Small intestine (tissue), 7 donors: Measurements from ENCODE around the gene SRGAP3. TPM values are rescaled to one million over a fixed set of nuclear protein-coding genes. Genes with fewer than 3 reads are reported as not detected.

ENCODE experiments used
- DNase-seq, 2 donors: peaks; one replicate each; pipeline versions ENCODE4 v3.0.0 to v3.0.0-alpha.2; 2013
- FAIRE-seq: peaks from 2 replicates; lab custom pipeline; 2012; peaks lifted over from hg19 to GRCh38; lab: Jason Lieb, UNC
- H3K27ac ChIP-seq, 3 donors: one replicate each; pipeline ENCODE4 v1.5.1; 2013; ENCODE audit warnings: low read length in 2 of 3, mild to moderate bottlenecking in 2 of 3, control low read depth in 1 of 3, inconsistent platforms in 1 of 3, low read depth in 1 of 3, moderate library complexity in 1 of 3
- H3K27me3 ChIP-seq, 3 donors: one replicate each; pipeline ENCODE4 v1.6.1; 2013; ENCODE audit warnings: low read length in 3 of 3, inconsistent platforms in 1 of 3; ENCODE audit not compliant: control insufficient read depth in 3 of 3, insufficient read depth in 3 of 3
- H3K36me3 ChIP-seq, 3 donors: one replicate each; pipeline ENCODE4 v1.6.1; 2013; ENCODE audit warnings: low read length in 3 of 3, inconsistent platforms in 1 of 3, low read depth in 1 of 3, mild to moderate bottlenecking in 1 of 3, moderate library complexity in 1 of 3; ENCODE audit not compliant: control insufficient read depth in 3 of 3, insufficient read depth in 2 of 3
- H3K4me1 ChIP-seq, 3 donors: one replicate each; pipeline ENCODE4 v1.6.1; 2013; ENCODE audit warnings: low read length in 2 of 3, inconsistent platforms in 1 of 3, low read depth in 1 of 3, mild to moderate bottlenecking in 1 of 3, moderate library complexity in 1 of 3; ENCODE audit not compliant: control insufficient read depth in 3 of 3, insufficient read depth in 2 of 3
- H3K4me3 ChIP-seq, 3 donors: one replicate each; pipeline ENCODE4 v1.5.1; 2013; ENCODE audit warnings: low read length in 3 of 3, control low read depth in 1 of 3, inconsistent platforms in 1 of 3, low read depth in 1 of 3, mild to moderate bottlenecking in 1 of 3, moderate library complexity in 1 of 3
- H3K9me3 ChIP-seq, 2 donors: one replicate each; pipeline ENCODE4 v1.6.1; 2013; ENCODE audit warnings: low read depth in 1 of 2, low read length in 1 of 2; ENCODE audit not compliant: control insufficient read depth in 2 of 2, insufficient read depth in 1 of 2
- WGBS, 3 donors: extraction: QIAGEN DNeasy Blood & Tissue Kit; methylation state at CpG; one replicate each; pipeline ENCODE4 v1.1.7; 2013; 5-methylcytosine and 5-hydroxymethylcytosine counted together
- polyA plus RNA-seq, 4 donors: library from polyadenylated mRNA; stranded (reverse) in 3 of 4; unstranded in 1 of 4; fragments of 200-250 nt in 3 of 4; fragments of 120-200 nt in 1 of 4; gene quantifications; one replicate each; pipeline versions ENCODE4 v1.2.1 to v1.2.3, GENCODE V29; 2013
- donor health status: healthy with polysubstance abuse.
- donor health status: control.
- donor health status: control.
- donor health status: Bipolar disorder and iron deficiency.
- donor health status: healthy.

The SRGAP3 gene
- polyA plus RNA-seq, 4 donors: 0.22 to 2.7 (median 1.2) TPM

GRCh38 chr3:8981296-8981695, 268.1 kb downstream of the SRGAP3 start:
- Histone ChIP-seq H3K36me3 (no peaks in the 10 kb centered on the region), H3K27me3 (peaks cover 0 to 5% (median 0%) of the 10 kb centered on the region in 3 donors), H3K9me3 (peaks cover 0 to 11% of the 10 kb centered on the region in 2 donors), H3K27ac (peak overlapping the region in 1 of 3 donors; percentile 17), H3K4me3 (no peak overlapping the region), H3K4me1 (peaks cover 4 to 11% (median 4%) of the 10 kb centered on the region in 3 donors)
- 77 to 86% (median 79%) methylated on average over 9 of the region's 9 CpGs for WGBS, 3 donors
- no peak for FAIRE-seq
- no peak for DNase-seq

GRCh38 chr3:8980756-8981257, 268.6 kb downstream of the SRGAP3 start:
- no peak for FAIRE-seq

GRCh38 chr3:8979262-8979661, 270.2 kb downstream of the SRGAP3 start:
- Histone ChIP-seq H3K4me1 (peaks cover 4 to 11% (median 4%) of the 10 kb centered on the region in 3 donors), H3K36me3 (no peaks in the 10 kb centered on the region), H3K27me3 (peaks cover 0 to 5% (median 0%) of the 10 kb centered on the region in 3 donors), H3K4me3 (no peak overlapping the region), H3K9me3 (peaks cover 0 to 11% of the 10 kb centered on the region in 2 donors), H3K27ac (no peak overlapping the region)
- DNase-seq (no peak), FAIRE-seq (no peak)
- WGBS, 3 donors: 83 to 97% (median 94%) methylated on average over 1 of the region's 1 CpG

More at GRCh38 chr3:8980756-8981257, 268.6 kb downstream of the SRGAP3 start:
- peaks cover 0 to 11% of the 10 kb centered on the region in 2 donors for H3K9me3 ChIP-seq
- no peak overlapping the region for H3K27ac ChIP-seq
- peaks cover 4 to 11% (median 4%) of the 10 kb centered on the region in 3 donors for H3K4me1 ChIP-seq
- H3K27me3 ChIP-seq: peaks cover 0 to 5% (median 0%) of the 10 kb centered on the region in 3 donors
- no peak for DNase-seq
- 66 to 77% (median 75%) methylated on average over 6 of the region's 6 CpGs for WGBS, 3 donors
- no peaks in the 10 kb centered on the region for H3K36me3 ChIP-seq
- no peak overlapping the region for H3K4me3 ChIP-seq

- Histone ChIP-seq H3K4me1 (peaks cover under 1 to 7% (median under 1%) of the 10 kb centered on the region in 3 donors), H3K36me3 (no peaks in the 10 kb centered on the region), H3K27me3 (peaks cover 0 to 5% (median 0%) of the 10 kb centered on the region in 3 donors), H3K27ac (no peak overlapping the region), H3K4me3 (no peak overlapping the region), H3K9me3 (peaks cover 0 to 11% of the 10 kb centered on the region in 2 donors)
- no peak for FAIRE-seq
- no peak for DNase-seq
- WGBS, 3 donors: 66 to 84% (median 79%) methylated on average over 3 of the region's 3 CpGs
Observed at GRCh38 chr3:8978551-8978950, 270.9 kb downstream of the SRGAP3 start.

GRCh38 chr3:8976540-8977182, 272.8 kb downstream of the SRGAP3 start:
- H3K36me3 ChIP-seq: no peaks in the 10 kb centered on the region
- FAIRE-seq: no peak
- H3K9me3 ChIP-seq: peaks cover 0 to 11% of the 10 kb centered on the region in 2 donors
- no peak overlapping the region for H3K27ac ChIP-seq
- H3K4me1 ChIP-seq: peaks cover 0 to 4% (median 0%) of the 10 kb centered on the region in 3 donors
- DNase-seq: no peak
- WGBS, 3 donors: 82 to 88% (median 84%) methylated on average over 6 of the region's 6 CpGs
- H3K27me3 ChIP-seq: peaks cover 0 to 5% (median 0%) of the 10 kb centered on the region in 3 donors
- no peak overlapping the region for H3K4me3 ChIP-seq

- WGBS, 3 donors: 71 to 83% (median 80%) methylated on average over 11 of the region's 11 CpGs
- Histone ChIP-seq H3K27ac (no peak overlapping the region), H3K4me1 (no peaks in the 10 kb centered on the region), H3K9me3 (peaks cover 0 to 11% of the 10 kb centered on the region in 2 donors), H3K36me3 (no peaks in the 10 kb centered on the region), H3K4me3 (no peak overlapping the region), H3K27me3 (peaks cover 0 to 5% (median 0%) of the 10 kb centered on the region in 3 donors)
- no peak for DNase-seq
- FAIRE-seq: no peak
Observed at GRCh38 chr3:8975081-8976020, 274.1 kb downstream of the SRGAP3 start.

- FAIRE-seq (no peak), DNase-seq (no peak)
- Histone ChIP-seq H3K36me3 (no peaks in the 10 kb centered on the region), H3K27ac (no peak overlapping the region), H3K4me1 (peaks cover 0 to 5% (median 0%) of the 10 kb centered on the region in 3 donors), H3K9me3 (peaks cover 0 to 7% of the 10 kb centered on the region in 2 donors), H3K4me3 (no peak overlapping the region), H3K27me3 (peaks cover 0 to 5% (median 0%) of the 10 kb centered on the region in 3 donors)
- WGBS, 3 donors: 82 to 98% (median 94%) methylated on average over 2 of the region's 2 CpGs
Observed at GRCh38 chr3:8974458-8974857, 275.0 kb downstream of the SRGAP3 start.

- H3K27ac ChIP-seq: no peak overlapping the region
- DNase-seq: peak in 1 of 2 donors; percentile 10
- no peaks in the 10 kb centered on the region for H3K9me3 ChIP-seq
- FAIRE-seq: no peak
- no peak overlapping the region for H3K4me3 ChIP-seq
- peaks cover 0 to 22% (median 0%) of the 10 kb centered on the region in 3 donors for H3K4me1 ChIP-seq
- H3K27me3 ChIP-seq: peaks cover 0 to 2% (median 0%) of the 10 kb centered on the region in 3 donors
- no peaks in the 10 kb centered on the region for H3K36me3 ChIP-seq
- 94 to 97% (median 96%) methylated on average over 2 of the region's 2 CpGs for WGBS, 3 donors
Observed at GRCh38 chr3:8972639-8973038, 276.8 kb downstream of the SRGAP3 start.
